Subcutaneous adipose tissue (tissue), 4 donors: Measurements from ENCODE around the gene IL22RA1. TPM values are rescaled to one million over a fixed set of nuclear protein-coding genes. Genes with fewer than 3 reads are reported as not detected.

Experiments used
- total RNA-seq, 4 donors: library from RNA; depleted of rRNA; stranded (reverse); fragments of >200 nt; gene quantifications; one replicate each; pipeline ENCODE4 v1.1.0, GENCODE V29; 2016
- TF ChIP-seq, protein P1 (sequence below): fragments of 450-650 bp; IDR thresholded peaks from one replicate; pipeline ENCODE4 v1.5.1; 2016; ENCODE audit warnings: low read depth, mild to moderate bottlenecking, control low read depth, antibody characterized with exemption, moderate library complexity

The IL22RA1 gene
- total RNA-seq, 4 donors from 2014 or later: 0.19 TPM; not detected in 3

- TF ChIP-seq, protein P1, sequence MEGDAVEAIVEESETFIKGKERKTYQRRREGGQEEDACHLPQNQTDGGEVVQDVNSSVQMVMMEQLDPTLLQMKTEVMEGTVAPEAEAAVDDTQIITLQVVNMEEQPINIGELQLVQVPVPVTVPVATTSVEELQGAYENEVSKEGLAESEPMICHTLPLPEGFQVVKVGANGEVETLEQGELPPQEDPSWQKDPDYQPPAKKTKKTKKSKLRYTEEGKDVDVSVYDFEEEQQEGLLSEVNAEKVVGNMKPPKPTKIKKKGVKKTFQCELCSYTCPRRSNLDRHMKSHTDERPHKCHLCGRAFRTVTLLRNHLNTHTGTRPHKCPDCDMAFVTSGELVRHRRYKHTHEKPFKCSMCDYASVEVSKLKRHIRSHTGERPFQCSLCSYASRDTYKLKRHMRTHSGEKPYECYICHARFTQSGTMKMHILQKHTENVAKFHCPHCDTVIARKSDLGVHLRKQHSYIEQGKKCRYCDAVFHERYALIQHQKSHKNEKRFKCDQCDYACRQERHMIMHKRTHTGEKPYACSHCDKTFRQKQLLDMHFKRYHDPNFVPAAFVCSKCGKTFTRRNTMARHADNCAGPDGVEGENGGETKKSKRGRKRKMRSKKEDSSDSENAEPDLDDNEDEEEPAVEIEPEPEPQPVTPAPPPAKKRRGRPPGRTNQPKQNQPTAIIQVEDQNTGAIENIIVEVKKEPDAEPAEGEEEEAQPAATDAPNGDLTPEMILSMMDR: no peak
Observed at GRCh38 chr1:24126018-24126671, 16.8 kb downstream of the IL22RA1 start.

DNA sequence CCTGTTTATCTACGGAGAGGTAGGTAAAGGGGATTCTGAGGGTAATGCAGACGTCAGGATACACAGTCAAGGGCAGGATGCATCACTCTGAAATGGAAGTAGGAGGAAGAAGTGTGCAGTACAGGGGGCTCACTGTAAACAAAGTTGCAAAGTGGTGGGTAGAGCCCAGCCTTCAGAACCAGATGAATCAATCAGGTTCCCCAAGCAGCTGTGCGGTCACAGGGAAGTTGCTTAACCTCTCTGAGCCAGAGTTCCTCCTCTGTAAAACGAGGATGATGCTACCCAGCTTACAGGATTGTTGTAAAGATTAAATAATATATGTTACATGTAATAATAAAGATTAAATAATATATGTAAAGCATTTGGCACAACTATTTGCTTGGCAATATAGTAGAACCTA, 17.5 kb downstream of the IL22RA1 start:
- TF ChIP-seq, protein P1: no peak

DNA sequence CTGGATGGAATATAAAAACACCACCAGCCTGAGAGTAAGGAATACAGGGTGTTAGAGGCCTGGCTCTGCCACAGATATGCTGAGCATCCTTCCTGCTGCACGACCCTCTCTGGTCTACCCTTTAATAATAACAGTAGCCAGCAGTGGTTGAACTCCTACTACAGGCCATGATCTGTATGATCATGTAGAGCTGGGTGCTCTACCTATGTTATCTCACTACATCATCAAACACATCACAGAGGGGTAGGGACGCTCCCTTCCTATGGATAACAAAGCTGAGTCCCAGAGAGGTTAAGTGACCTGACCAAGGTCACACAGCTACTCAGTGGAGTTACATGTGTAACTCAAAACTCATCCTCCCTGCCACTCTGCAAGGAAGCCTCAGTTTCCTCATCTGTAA, 18.0 kb downstream of the IL22RA1 start:
- TF ChIP-seq, protein P1: no peak

DNA sequence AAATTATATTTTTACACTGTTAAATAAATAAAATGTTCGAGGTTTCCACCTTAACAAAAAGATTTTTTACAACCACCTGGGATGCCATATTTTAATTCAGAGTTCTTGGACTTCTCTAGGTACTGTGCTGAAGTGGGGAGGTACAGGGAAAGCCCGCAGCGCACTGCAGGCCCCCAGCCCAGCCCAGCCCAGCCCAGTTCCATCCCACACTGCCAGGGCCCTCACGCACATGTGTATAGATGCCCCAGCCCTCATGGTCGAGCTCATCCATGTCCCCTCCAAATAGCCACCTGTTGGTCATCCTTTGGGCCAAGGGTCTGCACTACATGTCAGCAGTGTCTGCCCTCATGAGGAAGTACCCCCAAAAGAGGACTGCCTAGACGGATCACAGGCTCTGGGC, 19.3 kb downstream of the IL22RA1 start:
- TF ChIP-seq, protein P1: no peak

GRCh38 chr1:24122776-24123175, 20.2 kb downstream of the IL22RA1 start:
- TF ChIP-seq, protein P1: no peak

GRCh38 chr1:24121406-24121805, 21.5 kb downstream of the IL22RA1 start:
- TF ChIP-seq, protein P1: no peak

DNA sequence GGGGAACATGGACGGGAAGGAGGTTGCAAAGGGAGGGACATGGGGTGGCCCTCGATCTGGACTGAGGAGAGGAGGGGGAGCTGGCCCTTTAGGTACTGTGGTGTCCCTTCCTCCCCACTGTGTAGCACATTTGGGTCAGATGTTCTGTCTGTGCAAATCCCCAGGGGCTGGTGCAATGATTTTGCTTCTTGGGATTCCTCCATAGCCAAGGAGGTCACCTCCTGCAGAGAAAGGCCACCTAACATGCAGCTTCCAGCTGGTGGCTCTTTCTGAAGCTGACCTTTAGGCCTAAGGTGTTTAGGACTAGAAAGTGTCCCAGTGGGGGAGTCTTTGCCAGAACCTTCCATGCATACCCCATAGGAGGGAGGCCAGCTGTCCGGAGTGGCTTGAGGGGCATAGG, 22.0 kb downstream of the IL22RA1 start:
- TF ChIP-seq, protein P1: no peak
